Lower leg skin (tissue), 4 donors: Measurements from ENCODE around the gene UGT1A8. TPM values are rescaled to one million over a fixed set of nuclear protein-coding genes. Genes with fewer than 3 reads are reported as not detected.
"Not testable (repeated sequence)": the region's sequence is repeated elsewhere in the genome, so short reads cannot be mapped to it uniquely, and the experiment has no call there.

Experiments
- DNase-seq, 2 donors: peaks; one replicate each; pipeline ENCODE4 v3.0.0-alpha.2; 2019; ENCODE audit warnings: low spot score in 2 of 2
- H3K4me3 ChIP-seq: fragments of 200-600 bp; sonication (generic); 2 replicates; pipeline ENCODE4 v1.5.1; 2017; ENCODE audit warnings: mild to moderate bottlenecking, low read depth; ENCODE audit not compliant: poor library complexity, severe bottlenecking
- POLR2A ChIP-seq, 2 donors: fragments of 450-650 bp; IDR thresholded peaks; one replicate each; pipeline ENCODE4 v1.6.1; 2016 to 2017; ENCODE audit warnings: antibody characterized with exemption in 2 of 2, mild to moderate bottlenecking in 1 of 2, moderate library complexity in 1 of 2
- WGBS, 2 donors: methylation state at CpG; one replicate each; pipeline ENCODE4 v1.1.5; 2018; 5-methylcytosine and 5-hydroxymethylcytosine counted together
- intact Hi-C: fragments of 100-400 bp; cut with DNase I; formaldehyde crosslinking; loops from one replicate; pipeline ENCODE4 v1.15.0; 2023; ENCODE audit warnings: low total_unique reads
- total RNA-seq, 4 donors: library from RNA; depleted of rRNA; stranded (reverse); fragments of >200 nt; gene quantifications; one replicate each; pipeline ENCODE4 v1.1.0, GENCODE V29; 2016
- TF ChIP-seq, protein P1 (sequence below), 3 donors: fragments of 450-650 bp; IDR thresholded peaks; one replicate each; pipeline ENCODE4 v1.5.1; 2016; ENCODE audit warnings: antibody characterized with exemption in 3 of 3, mild to moderate bottlenecking in 3 of 3, moderate library complexity in 2 of 3

UGT1A8 gene
- total RNA-seq, 4 donors from 2014 or later = not detected

DNA sequence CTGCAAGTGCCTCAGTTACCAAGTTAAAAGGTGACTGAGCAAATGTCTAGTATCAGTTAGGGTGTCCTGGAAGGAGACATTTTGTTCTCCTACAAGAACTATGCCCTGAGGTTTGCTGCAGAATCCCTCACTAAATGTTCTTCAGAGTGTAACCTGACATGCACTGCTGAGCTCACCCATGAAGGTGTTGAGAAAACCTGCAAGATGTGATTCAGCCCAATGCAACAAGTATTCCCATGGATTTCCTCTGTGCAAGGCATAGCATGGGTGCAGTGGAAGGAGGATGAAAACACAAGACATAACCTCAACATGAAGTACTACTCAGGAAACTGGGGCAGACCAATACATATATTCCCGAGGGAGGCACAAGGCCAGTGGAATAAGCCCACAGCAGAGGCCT is 15.4 kb upstream of the UGT1A8 start:
- intact Hi-C loops = no loop called here
- no peak for TF ChIP-seq POLR2A (IDR thresholded peaks at IDR 0.05)
- TF ChIP-seq, protein P1, sequence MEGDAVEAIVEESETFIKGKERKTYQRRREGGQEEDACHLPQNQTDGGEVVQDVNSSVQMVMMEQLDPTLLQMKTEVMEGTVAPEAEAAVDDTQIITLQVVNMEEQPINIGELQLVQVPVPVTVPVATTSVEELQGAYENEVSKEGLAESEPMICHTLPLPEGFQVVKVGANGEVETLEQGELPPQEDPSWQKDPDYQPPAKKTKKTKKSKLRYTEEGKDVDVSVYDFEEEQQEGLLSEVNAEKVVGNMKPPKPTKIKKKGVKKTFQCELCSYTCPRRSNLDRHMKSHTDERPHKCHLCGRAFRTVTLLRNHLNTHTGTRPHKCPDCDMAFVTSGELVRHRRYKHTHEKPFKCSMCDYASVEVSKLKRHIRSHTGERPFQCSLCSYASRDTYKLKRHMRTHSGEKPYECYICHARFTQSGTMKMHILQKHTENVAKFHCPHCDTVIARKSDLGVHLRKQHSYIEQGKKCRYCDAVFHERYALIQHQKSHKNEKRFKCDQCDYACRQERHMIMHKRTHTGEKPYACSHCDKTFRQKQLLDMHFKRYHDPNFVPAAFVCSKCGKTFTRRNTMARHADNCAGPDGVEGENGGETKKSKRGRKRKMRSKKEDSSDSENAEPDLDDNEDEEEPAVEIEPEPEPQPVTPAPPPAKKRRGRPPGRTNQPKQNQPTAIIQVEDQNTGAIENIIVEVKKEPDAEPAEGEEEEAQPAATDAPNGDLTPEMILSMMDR (IDR thresholded peaks at IDR 0.05) = no peak
- no peak overlapping the region for H3K4me3 ChIP-seq
- DNase-seq = no peak
- 85 to 89% methylated on average over 1 of the region's 1 CpG for WGBS, 2 donors

DNA sequence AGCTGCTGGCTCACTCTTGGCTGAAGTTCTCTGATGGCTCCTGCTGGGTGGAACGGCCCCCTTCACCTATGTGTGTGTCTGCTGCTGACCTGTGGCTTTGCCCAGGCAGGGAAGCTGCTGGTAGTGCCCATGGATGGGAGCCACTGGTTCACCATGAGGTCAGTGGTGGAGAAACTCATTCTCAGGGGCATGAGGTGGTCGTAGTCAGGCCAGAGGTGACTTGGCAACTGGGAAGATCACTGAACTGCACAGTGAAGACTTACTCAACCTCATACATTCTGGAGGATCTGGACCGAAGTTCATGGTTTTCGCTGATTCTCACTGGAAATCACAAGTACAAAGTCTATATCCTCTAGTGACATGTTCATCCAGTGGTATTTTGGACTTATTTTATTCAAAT is 13.9 kb upstream of the UGT1A8 start:
- no peak for DNase-seq
- WGBS, 2 donors = 83 to 88% methylated on average over 4 of the region's 4 CpGs
- TF ChIP-seq POLR2A (IDR thresholded peaks at IDR 0.05) = no peak
- TF ChIP-seq, protein P1 (IDR thresholded peaks at IDR 0.05) = no peak
- intact Hi-C loops = no loop called here
- H3K4me3 ChIP-seq = no peak overlapping the region

DNA sequence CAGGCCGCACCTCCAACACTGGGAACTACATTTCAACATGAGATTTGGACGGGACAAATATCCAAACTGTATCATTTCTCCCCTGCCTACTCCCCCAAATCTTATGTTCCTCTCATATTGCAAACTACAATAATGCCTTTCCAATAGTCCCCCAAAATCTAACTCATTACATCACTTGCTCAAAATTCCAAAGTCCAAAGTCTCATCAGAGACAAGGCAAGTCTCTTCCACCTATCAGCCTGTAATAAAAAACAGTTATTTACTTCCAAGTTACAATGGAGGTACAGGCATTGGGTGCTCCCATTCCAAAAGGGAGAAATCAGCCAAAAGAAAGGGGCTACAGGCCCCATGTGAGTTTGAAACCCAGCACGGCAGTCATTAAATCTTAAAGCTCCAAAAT is 12.6 kb upstream of the UGT1A8 start:
- no peak for TF ChIP-seq POLR2A (IDR thresholded peaks at IDR 0.05)
- TF ChIP-seq, protein P1 (IDR thresholded peaks at IDR 0.05) = no peak
- no peak overlapping the region for H3K4me3 ChIP-seq
- intact Hi-C loops = no loop called here
- 88 to 92% methylated on average over 3 of the region's 3 CpGs for WGBS, 2 donors
- no peak for DNase-seq

DNA sequence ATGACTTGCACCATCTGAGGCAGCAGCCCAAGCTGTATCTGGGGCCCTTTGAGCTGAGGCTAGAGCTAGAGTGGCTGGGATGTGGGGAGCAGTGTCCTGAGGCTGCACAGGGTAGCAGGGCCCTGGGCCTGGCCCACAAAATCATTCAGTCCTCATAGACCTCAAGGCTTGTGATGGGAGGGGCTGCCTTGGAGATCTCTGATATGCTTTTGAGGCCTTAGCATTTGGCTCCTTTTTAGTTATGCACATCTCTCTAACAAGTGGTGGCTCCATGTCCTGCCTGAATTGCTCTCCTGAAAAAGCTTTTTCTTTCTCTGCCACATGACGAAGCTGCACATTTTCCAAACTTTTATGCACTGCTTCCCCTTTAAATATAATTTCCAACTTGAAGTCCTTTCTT is 11.8 kb upstream of the UGT1A8 start:
- TF ChIP-seq, protein P1 (IDR thresholded peaks at IDR 0.05) = no peak
- no peak for TF ChIP-seq POLR2A (IDR thresholded peaks at IDR 0.05)
- no peak overlapping the region for H3K4me3 ChIP-seq
- 88 to 89% methylated on average over 1 of the region's 1 CpG for WGBS, 2 donors
- no peak for DNase-seq
- intact Hi-C loops = no loop called here

DNA sequence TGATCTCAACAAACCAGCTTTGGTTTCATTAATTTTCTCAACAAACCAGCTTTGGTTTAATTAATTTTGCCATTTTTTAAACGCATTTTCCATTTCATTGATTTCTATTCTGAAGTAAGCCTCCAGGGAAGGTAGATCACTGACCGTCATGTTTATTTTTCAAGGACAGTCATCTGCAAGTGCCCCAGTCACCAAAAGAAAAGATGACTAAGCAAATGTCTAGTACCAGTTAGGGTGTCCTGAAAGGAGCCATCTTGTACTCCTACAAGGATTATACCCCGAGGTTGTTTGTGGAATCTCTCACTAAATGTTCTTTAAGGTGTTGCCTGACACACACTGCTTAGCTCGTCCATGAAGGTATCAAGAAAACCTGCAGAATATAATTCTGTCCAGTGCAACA is 6.1 kb upstream of the UGT1A8 start:
- intact Hi-C loops = no loop called here
- no peak for DNase-seq
- WGBS, 2 donors = 78 to 84% methylated on average over 4 of the region's 4 CpGs
- H3K4me3 ChIP-seq = no peak overlapping the region
- no peak for TF ChIP-seq POLR2A (IDR thresholded peaks at IDR 0.05)
- TF ChIP-seq, protein P1 (IDR thresholded peaks at IDR 0.05) = no peak

DNA sequence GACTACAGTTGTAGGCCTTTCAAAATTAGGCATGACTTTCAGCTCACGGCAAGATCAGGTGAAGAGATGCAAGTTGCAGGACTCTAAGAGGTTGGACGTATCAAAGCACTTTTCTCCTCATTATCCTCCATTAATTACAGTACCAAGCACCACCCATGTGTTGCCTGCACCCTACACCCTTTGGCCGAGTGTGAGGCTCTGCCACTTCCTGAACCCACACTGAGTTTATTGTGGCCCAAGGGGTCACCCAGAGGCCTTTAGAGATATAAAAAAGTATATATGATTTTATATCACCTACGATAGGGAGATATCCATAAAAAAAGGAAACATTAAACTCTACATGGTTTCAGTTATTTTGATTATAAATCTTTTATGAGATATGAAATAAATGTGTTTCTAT is 2.8 kb downstream of the UGT1A8 start:
- TF ChIP-seq, protein P1 (IDR thresholded peaks at IDR 0.05) = no peak
- no peak for TF ChIP-seq POLR2A (IDR thresholded peaks at IDR 0.05)
- no peak overlapping the region for H3K4me3 ChIP-seq
- no peak for DNase-seq
- WGBS, 2 donors = 76 to 84% methylated on average over 4 of the region's 4 CpGs
- intact Hi-C loops = no loop called here

DNA sequence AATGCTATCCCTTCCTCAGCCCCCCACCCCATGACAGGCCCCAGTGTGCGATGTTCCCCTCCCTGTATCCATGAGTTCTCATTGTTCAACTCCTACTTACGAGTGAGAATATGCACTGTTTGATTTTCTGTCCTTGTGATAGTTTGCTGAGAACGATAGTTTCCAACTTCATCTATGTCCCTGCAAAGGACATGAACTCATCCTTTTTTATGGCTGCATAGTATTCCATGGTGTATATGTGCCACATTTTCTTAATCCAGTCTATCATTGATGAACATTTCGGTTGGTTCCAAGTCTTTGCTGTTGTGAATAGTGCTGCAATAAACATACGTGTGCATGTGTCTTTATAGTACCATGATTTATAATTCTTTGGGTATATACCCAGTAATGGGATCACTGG is 4.4 kb downstream of the UGT1A8 start:
- WGBS, 2 donors = 85 to 95% methylated on average over 5 of the region's 5 CpGs
- DNase-seq, H3K4me3 ChIP-seq, intact Hi-C loops: not testable (repeated sequence)
